GM12878 (cell line): ENCODE data around the gene ASS1.

Experiments
- BHLHE40 ChIP-seq, 2 experiments: fragments of 450-650 bp in 1 of 2; IDR thresholded peaks; 2 replicates each; pipeline ENCODE4 v1.6.1; 2011 to 2017; ENCODE audit warnings: low read depth in 2 of 2, borderline replicate concordance in 1 of 2, improper control_type of control experiment in 1 of 2, low read length in 1 of 2, mild to moderate bottlenecking in 1 of 2
- BRCA1 ChIP-seq: IDR thresholded peaks from 2 replicates; pipeline ENCODE4 v1.6.1; 2011; ENCODE audit warnings: low read depth, low read length, improper control_type of control experiment
- CEBPB ChIP-seq, 2 experiments: fragments of 150-350 bp in 1 of 2; IDR thresholded peaks; 2 replicates each; pipeline ENCODE4 v1.6.1; 2012 to 2014; ENCODE audit warnings: low read depth in 2 of 2, low read length in 2 of 2, borderline replicate concordance in 1 of 2, inconsistent platforms in 1 of 2
- CTCF ChIP-seq, 3 experiments: IDR thresholded peaks in 2 of 3; conservative IDR thresholded peaks in 1 of 3; 2 replicates each; pipeline ENCODE4 v1.5.1; 2011; ENCODE audit warnings: low read depth in 3 of 3, low read length in 3 of 3, mild to moderate bottlenecking in 3 of 3, control low read depth in 2 of 3, moderate library complexity in 2 of 3, inconsistent platforms in 1 of 3, mixed read lengths in 1 of 3; ENCODE audit not compliant: control insufficient read depth in 2 of 3, insufficient read depth in 1 of 3; ENCODE audit errors: extremely low read depth in 1 of 3
- E2F4 ChIP-seq: IDR thresholded peaks from 2 replicates; pipeline ENCODE4 v1.6.1; 2012; ENCODE audit warnings: low read depth, low read length, improper control_type of control experiment
- EZH2 ChIP-seq: IDR thresholded peaks from 2 replicates; pipeline ENCODE4 v1.6.1; 2012; ENCODE audit warnings: low read depth, mild to moderate bottlenecking, control low read depth, inconsistent platforms, low read length, borderline replicate concordance; ENCODE audit not compliant: control insufficient read depth
- HCFC1 ChIP-seq: fragments of 150-350 bp; IDR thresholded peaks from 2 replicates; pipeline ENCODE4 v1.6.1; 2014; ENCODE audit warnings: low read length
- MAX ChIP-seq: IDR thresholded peaks from 2 replicates; pipeline ENCODE4 v1.6.1; 2012; ENCODE audit warnings: low read depth, low read length, improper control_type of control experiment
- NFIC ChIP-seq: IDR thresholded peaks from 2 replicates; pipeline ENCODE4 v1.6.1; 2012; ENCODE audit warnings: low read depth, mild to moderate bottlenecking, inconsistent platforms, low read length, moderate library complexity
- NR2F1 ChIP-seq: fragments of 450-650 bp; conservative IDR thresholded peaks from 2 replicates; pipeline ENCODE4 v1.6.1; 2017; ENCODE audit warnings: mild to moderate bottlenecking
- PBX3 ChIP-seq: IDR thresholded peaks from 2 replicates; pipeline ENCODE4 v1.6.1; 2011; ENCODE audit warnings: mild to moderate bottlenecking, low read depth, low read length, moderate library complexity; ENCODE audit not compliant: insufficient replicate concordance
- RCOR1 ChIP-seq: conservative IDR thresholded peaks from 2 replicates; pipeline ENCODE4 v1.6.1; 2012; ENCODE audit warnings: low read depth, low read length, improper control_type of control experiment
- USF2 ChIP-seq: IDR thresholded peaks from 2 replicates; pipeline ENCODE4 v1.6.1; 2011; ENCODE audit warnings: low read depth, low read length, improper control_type of control experiment, borderline replicate concordance
- ZNF384 ChIP-seq: IDR thresholded peaks from 2 replicates; pipeline ENCODE4 v1.6.1; 2012; ENCODE audit warnings: low read depth, mild to moderate bottlenecking, low read length, improper control_type of control experiment, borderline replicate concordance

- TF ChIP-seq CTCF (IDR thresholded peaks at IDR 0.05 in 2 of 3, conservative IDR thresholded peaks at IDR 0.05 in 1 of 3; ENCODE audit: control insufficient read depth in 2 of 3, extremely low read depth in 1 of 3, insufficient read depth in 1 of 3, low read depth in 3 of 3, low read length in 3 of 3) (no peak), CEBPB (IDR thresholded peaks at IDR 0.05; ENCODE audit: borderline replicate concordance in 1 of 2, low read depth in 2 of 2, low read length in 2 of 2) (no peak), USF2 (no peak), EZH2 (no peak), ZNF384 (no peak), BHLHE40 (IDR thresholded peaks at IDR 0.05; ENCODE audit: borderline replicate concordance in 1 of 2, low read depth in 2 of 2, low read length in 1 of 2) (no peak), NR2F1 (no peak), HCFC1 (no peak), BRCA1 (no peak), E2F4 (no peak), MAX (no peak), RCOR1 (no peak), NFIC (no peak), PBX3 (no peak)
Observed at GRCh38 chr9:130497139-130497538, 52.4 kb downstream of the ASS1 start.
